Right lobe of liver (tissue), 4 donors: ENCODE results near the gene CASZ1.

ENCODE experiments used
- POLR2A ChIP-seq: fragments of 450-650 bp; IDR thresholded peaks from one replicate; pipeline ENCODE4 v1.6.1; 2017; ENCODE audit warnings: antibody characterized with exemption, mild to moderate bottlenecking
- TF ChIP-seq, protein P1 (sequence below), 4 donors: fragments of 200-600 bp in 3 of 4; fragments of 450-650 bp in 1 of 4; IDR thresholded peaks; one replicate each; pipeline versions ENCODE4 v1.5.1 to v1.8.0; 2016 to 2022; ENCODE audit warnings: antibody characterized with exemption in 4 of 4, mild to moderate bottlenecking in 2 of 4
- donor health status: DM: no; HTN: no; CAD: no.
- donor health status: DM: no; HTN: no; CAD: no.
- donor health status: DM: no; HTN: yes; CAD: no.

DNA sequence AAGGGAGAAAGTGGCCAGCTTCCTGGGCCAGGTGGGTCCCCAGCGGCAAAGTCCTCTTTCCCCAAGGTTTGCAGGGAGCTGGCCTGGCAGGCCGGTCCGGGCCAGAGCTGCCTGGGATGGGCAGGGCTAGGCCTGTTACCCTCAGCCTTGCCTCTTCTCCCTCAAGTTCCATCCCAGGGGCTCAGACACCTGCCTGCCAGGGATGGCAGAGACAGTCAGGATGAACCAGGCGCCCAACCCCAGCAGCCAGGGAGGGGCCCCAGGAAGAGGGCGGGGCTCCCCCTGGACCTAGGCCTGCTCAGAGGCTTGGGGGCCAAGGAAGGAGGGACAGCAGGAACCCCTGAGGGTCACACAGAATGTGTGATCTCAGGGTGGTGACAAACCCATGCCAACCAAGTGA, 120.6 kb downstream of the CASZ1 start:
- TF ChIP-seq, protein P1, sequence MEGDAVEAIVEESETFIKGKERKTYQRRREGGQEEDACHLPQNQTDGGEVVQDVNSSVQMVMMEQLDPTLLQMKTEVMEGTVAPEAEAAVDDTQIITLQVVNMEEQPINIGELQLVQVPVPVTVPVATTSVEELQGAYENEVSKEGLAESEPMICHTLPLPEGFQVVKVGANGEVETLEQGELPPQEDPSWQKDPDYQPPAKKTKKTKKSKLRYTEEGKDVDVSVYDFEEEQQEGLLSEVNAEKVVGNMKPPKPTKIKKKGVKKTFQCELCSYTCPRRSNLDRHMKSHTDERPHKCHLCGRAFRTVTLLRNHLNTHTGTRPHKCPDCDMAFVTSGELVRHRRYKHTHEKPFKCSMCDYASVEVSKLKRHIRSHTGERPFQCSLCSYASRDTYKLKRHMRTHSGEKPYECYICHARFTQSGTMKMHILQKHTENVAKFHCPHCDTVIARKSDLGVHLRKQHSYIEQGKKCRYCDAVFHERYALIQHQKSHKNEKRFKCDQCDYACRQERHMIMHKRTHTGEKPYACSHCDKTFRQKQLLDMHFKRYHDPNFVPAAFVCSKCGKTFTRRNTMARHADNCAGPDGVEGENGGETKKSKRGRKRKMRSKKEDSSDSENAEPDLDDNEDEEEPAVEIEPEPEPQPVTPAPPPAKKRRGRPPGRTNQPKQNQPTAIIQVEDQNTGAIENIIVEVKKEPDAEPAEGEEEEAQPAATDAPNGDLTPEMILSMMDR (IDR thresholded peaks at IDR 0.05): no peak
- no peak for TF ChIP-seq POLR2A
